Measurements from ENCODE around the gene ANKRD37. TPM values are rescaled to one million over a fixed set of nuclear protein-coding genes. Genes with fewer than 3 reads are reported as not detected.

ANKRD37 gene
- total RNA-seq, 1 experiment from 2014 or later, result 5.1 TPM

- POLR2A ChIA-PET, result no interaction called here
- in situ Hi-C loops (cut with HindIII; ENCODE audit: low pct_unique_long_range_greater_than_20kb, low sequenced_read_pairs), result no loop called here
- DNase-seq (ENCODE audit: low read depth, low spot score), result no peak
- H3K27ac ChIP-seq (ENCODE audit: low read length), result no peak overlapping the region
- CTCF ChIA-PET, result no interaction called here
- intact Hi-C loops (cut with micrococcal nuclease; ENCODE audit: unreplicated experiment), result no loop called here
- no TSS peak for BruUV-seq (replicated peaks)
- ATAC-seq, result no peak
- H3K4me3 ChIP-seq (ENCODE audit: low read depth in 2 of 2, low read length in 2 of 2), result no peak overlapping the region
- H3K36me3 ChIP-seq (ENCODE audit: control insufficient read depth, insufficient read depth, low read length), result no peaks in the 10 kb centered on the region
- no peaks in the 10 kb centered on the region for H3K4me1 ChIP-seq (ENCODE audit: control insufficient read depth, insufficient read depth, low read length)
- no peaks in the 10 kb centered on the region for H3K9me3 ChIP-seq (ENCODE audit: control insufficient read depth, insufficient read depth, low read depth, low read length)
- H3K27me3 ChIP-seq (ENCODE audit: control insufficient read depth, insufficient read depth, low read length), result no peaks in the 10 kb centered on the region
- no peak for TF ChIP-seq POLR2AphosphoS5 (IDR thresholded peaks at IDR 0.05; ENCODE audit: low read depth, low read length)
- TF ChIP-seq SIN3A (IDR thresholded peaks at IDR 0.05; ENCODE audit: borderline replicate concordance, insufficient read depth, low read depth, low read length), result no peak
- no peak for TF ChIP-seq TCF7L2 (IDR thresholded peaks at IDR 0.05; ENCODE audit: low read depth, low read length)
- no peak for TF ChIP-seq CTCF (IDR thresholded peaks at IDR 0.05)
- no peak for TF ChIP-seq REST (IDR thresholded peaks at IDR 0.05; ENCODE audit: insufficient read depth in 1 of 2, low read depth in 2 of 2, low read length in 1 of 2)
Measured at GRCh38 chr4:185381288-185382196, 15.1 kb upstream of the ANKRD37 start.

- Histone ChIP-seq H3K27ac (ENCODE audit: low read length) (no peak overlapping the region), H3K9me3 (ENCODE audit: control insufficient read depth, insufficient read depth, low read depth, low read length) (no peaks in the 10 kb centered on the region), H3K36me3 (ENCODE audit: control insufficient read depth, insufficient read depth, low read length) (no peaks in the 10 kb centered on the region), H3K4me1 (ENCODE audit: control insufficient read depth, insufficient read depth, low read length) (no peaks in the 10 kb centered on the region), H3K27me3 (ENCODE audit: control insufficient read depth, insufficient read depth, low read length) (no peaks in the 10 kb centered on the region), H3K4me3 (ENCODE audit: low read depth in 2 of 2, low read length in 2 of 2) (no peak overlapping the region)
- in situ Hi-C loops (cut with HindIII; ENCODE audit: low pct_unique_long_range_greater_than_20kb, low sequenced_read_pairs), result no loop called here
- DNase-seq (ENCODE audit: low read depth, low spot score) (no peak), ATAC-seq (no peak)
- intact Hi-C loops (cut with micrococcal nuclease; ENCODE audit: unreplicated experiment), result no loop called here
- POLR2A ChIA-PET, result no interaction called here
- CTCF ChIA-PET, result no interaction called here
- no peak for TF ChIP-seq SIN3A (IDR thresholded peaks at IDR 0.05; ENCODE audit: borderline replicate concordance, insufficient read depth, low read depth, low read length)
- TF ChIP-seq REST (IDR thresholded peaks at IDR 0.05; ENCODE audit: insufficient read depth in 1 of 2, low read depth in 2 of 2, low read length in 1 of 2), result no peak
- TF ChIP-seq POLR2AphosphoS5 (IDR thresholded peaks at IDR 0.05; ENCODE audit: low read depth, low read length), result no peak
- no peak for TF ChIP-seq CTCF (IDR thresholded peaks at IDR 0.05)
- TF ChIP-seq TCF7L2 (IDR thresholded peaks at IDR 0.05; ENCODE audit: low read depth, low read length), result no peak
- no TSS peak for BruUV-seq (replicated peaks)
Measured at GRCh38 chr4:185382754-185383153, 13.9 kb upstream of the ANKRD37 start.

All from Panc1 (cell line).